SH-SY5Y (cell line): ENCODE results near the gene GDF15.

Experiments
- GATA2 ChIP-seq: IDR thresholded peaks from 2 replicates; pipeline ENCODE4 v1.6.1; 2011; ENCODE audit warnings: mild to moderate bottlenecking, low read depth, low read length
- GATA3 ChIP-seq: IDR thresholded peaks from 2 replicates; pipeline ENCODE4 v1.6.1; 2011; ENCODE audit warnings: low read depth, mild to moderate bottlenecking, low read length, moderate library complexity

- TF ChIP-seq GATA2 (no peak), GATA3 (no peak)
Measured at GRCh38 chr19:18419699-18420460, 33.9 kb downstream of the GDF15 start.
